ENCODE measurements around the gene PTEN. TPM values are rescaled to one million over a fixed set of nuclear protein-coding genes. Genes with fewer than 3 reads are reported as not detected.
"Not testable (repeated sequence)": the region's sequence is repeated elsewhere in the genome, so short reads cannot be mapped to it uniquely, and the experiment has no call there.

PTEN gene
- total RNA-seq, 1 donor from 2014 or later, result 64.9 TPM

GRCh38 chr10:87861953-87862678 lies 1.3 kb upstream of the PTEN start:
- Histone ChIP-seq H3K9me3 (ENCODE audit: low read depth) (no peaks in the 10 kb centered on the region), H3K4me2 (peak overlapping the region; percentile 87), H3K9ac (peak overlapping the region; percentile 54), H3K27ac (peak overlapping the region; percentile 98), H3K27me3 (no peaks in the 10 kb centered on the region), H3K79me2 (ENCODE audit: low read depth) (peaks cover 31% of the 10 kb centered on the region), H2AFZ (replicated peaks) (peak overlapping the region; percentile 70), H3K4me1 (peaks cover 7% of the 10 kb centered on the region), H3K36me3 (no peaks in the 10 kb centered on the region), H3K4me3 (peak overlapping the region; percentile 95), H4K20me1 (ENCODE audit: low read depth) (peaks cover 30% of the 10 kb centered on the region), H3F3A (ENCODE audit: low read depth) (peaks cover 32% of the 10 kb centered on the region)
- Mint-ChIP-seq H3K36me3 (peaks cover 4% of the 10 kb centered on the region), H3K9me3 (no peaks in the 10 kb centered on the region), H3K27ac (peak overlapping the region; percentile 96), H3K27me3 (ENCODE audit: insufficient read depth, low read depth) (peaks cover 3% of the 10 kb centered on the region), H3K4me3 (peak overlapping the region; percentile 99), H3K4me1 (peaks cover 26% of the 10 kb centered on the region)
- peak; percentile 99 for DNase-seq (ENCODE audit: low spot score)
- TF ChIP-seq CTCF (IDR thresholded peaks at IDR 0.05) (no peak), EZH2phosphoT487 (IDR thresholded peaks at IDR 0.05) (no peak), EZH2 (IDR thresholded peaks at IDR 0.05) (no peak)

DNA sequence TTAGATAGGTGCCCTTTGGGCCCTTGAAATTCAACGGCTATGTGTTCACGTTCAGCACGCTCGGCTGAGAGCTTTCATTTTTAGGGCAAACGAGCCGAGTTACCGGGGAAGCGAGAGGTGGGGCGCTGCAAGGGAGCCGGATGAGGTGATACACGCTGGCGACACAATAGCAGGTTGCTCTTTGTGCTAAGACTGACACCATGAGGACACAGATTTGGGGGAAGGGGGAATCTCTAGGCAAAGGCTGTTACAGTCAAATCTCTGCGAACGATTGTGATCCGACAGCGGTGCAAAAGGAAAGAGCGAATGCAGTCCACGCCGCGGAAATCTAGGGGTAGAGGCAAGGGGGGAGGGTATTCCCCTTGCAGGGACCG lies 759 bp upstream of the PTEN start:
- Histone ChIP-seq H4K20me1 (ENCODE audit: low read depth) (peaks cover 36% of the 10 kb centered on the region), H3K9me3 (ENCODE audit: low read depth) (no peaks in the 10 kb centered on the region), H3K27ac (peak overlapping the region; percentile 98), H3K27me3 (no peaks in the 10 kb centered on the region), H3F3A (ENCODE audit: low read depth) (peaks cover 32% of the 10 kb centered on the region), H3K79me2 (ENCODE audit: low read depth) (peaks cover 36% of the 10 kb centered on the region), H2AFZ (replicated peaks) (peak overlapping the region; percentile 55), H3K9ac (peak overlapping the region; percentile 54), H3K36me3 (no peaks in the 10 kb centered on the region), H3K4me2 (peak overlapping the region; percentile 87), H3K4me1 (peaks cover 13% of the 10 kb centered on the region), H3K4me3 (peak overlapping the region; percentile 95)
- TF ChIP-seq EZH2 (IDR thresholded peaks at IDR 0.05) (no peak), CTCF (IDR thresholded peaks at IDR 0.05) (no peak), EZH2phosphoT487 (IDR thresholded peaks at IDR 0.05) (no peak)
- peak; percentile 78 for DNase-seq (ENCODE audit: low spot score)
- Mint-ChIP-seq H3K4me3 (peak overlapping the region; percentile 99), H3K27me3 (ENCODE audit: insufficient read depth, low read depth) (peaks cover 3% of the 10 kb centered on the region), H3K27ac (peak overlapping the region; percentile 96), H3K4me1 (peaks cover 30% of the 10 kb centered on the region), H3K9me3 (no peaks in the 10 kb centered on the region), H3K36me3 (peaks cover 6% of the 10 kb centered on the region)

DNA sequence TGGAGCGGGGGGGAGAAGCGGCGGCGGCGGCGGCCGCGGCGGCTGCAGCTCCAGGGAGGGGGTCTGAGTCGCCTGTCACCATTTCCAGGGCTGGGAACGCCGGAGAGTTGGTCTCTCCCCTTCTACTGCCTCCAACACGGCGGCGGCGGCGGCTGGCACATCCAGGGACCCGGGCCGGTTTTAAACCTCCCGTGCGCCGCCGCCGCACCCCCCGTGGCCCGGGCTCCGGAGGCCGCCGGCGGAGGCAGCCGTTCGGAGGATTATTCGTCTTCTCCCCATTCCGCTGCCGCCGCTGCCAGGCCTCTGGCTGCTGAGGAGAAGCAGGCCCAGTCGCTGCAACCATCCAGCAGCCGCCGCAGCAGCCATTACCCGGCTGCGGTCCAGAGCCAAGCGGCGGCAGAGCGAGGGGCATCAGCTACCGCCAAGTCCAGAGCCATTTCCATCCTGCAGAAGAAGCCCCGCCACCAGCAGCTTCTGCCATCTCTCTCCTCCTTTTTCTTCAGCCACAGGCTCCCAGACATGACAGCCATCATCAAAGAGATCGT lies 598 bp downstream of the PTEN start:
- peaks cover 49% of the 10 kb centered on the region for H4K20me1 ChIP-seq (ENCODE audit: low read depth)
- H3K27me3 ChIP-seq; H2AFZ ChIP-seq (replicated peaks); H3K36me3 ChIP-seq; H3K27me3 Mint-ChIP-seq (ENCODE audit: insufficient read depth, low read depth); H3K9me3 Mint-ChIP-seq; H3K9me3 ChIP-seq (ENCODE audit: low read depth): not testable (repeated sequence)
- peak overlapping the region; percentile 87 for H3K4me2 ChIP-seq
- H3K9ac ChIP-seq, result peak overlapping the region; percentile 54
- H3F3A ChIP-seq (ENCODE audit: low read depth), result peaks cover 32% of the 10 kb centered on the region
- peak overlapping the region; percentile 100 for H3K4me3 Mint-ChIP-seq
- H3K36me3 Mint-ChIP-seq, result peaks cover 12% of the 10 kb centered on the region
- H3K4me3 ChIP-seq, result peak overlapping the region; percentile 95
- peaks cover 37% of the 10 kb centered on the region for H3K4me1 Mint-ChIP-seq
- peak overlapping the region; percentile 99 for H3K27ac Mint-ChIP-seq
- peak overlapping the region; percentile 98 for H3K27ac ChIP-seq
- peaks cover 24% of the 10 kb centered on the region for H3K4me1 ChIP-seq
- peak; percentile 39 for DNase-seq (ENCODE audit: low spot score)
- peaks cover 50% of the 10 kb centered on the region for H3K79me2 ChIP-seq (ENCODE audit: low read depth)
